ENCODE measurements around the gene SOSTDC1.
"Not testable (repeated sequence)": the region's sequence is repeated elsewhere in the genome, so short reads cannot be mapped to it uniquely, and the experiment has no call there.

Gene SOSTDC1, protein sequence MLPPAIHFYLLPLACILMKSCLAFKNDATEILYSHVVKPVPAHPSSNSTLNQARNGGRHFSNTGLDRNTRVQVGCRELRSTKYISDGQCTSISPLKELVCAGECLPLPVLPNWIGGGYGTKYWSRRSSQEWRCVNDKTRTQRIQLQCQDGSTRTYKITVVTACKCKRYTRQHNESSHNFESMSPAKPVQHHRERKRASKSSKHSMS

DNA sequence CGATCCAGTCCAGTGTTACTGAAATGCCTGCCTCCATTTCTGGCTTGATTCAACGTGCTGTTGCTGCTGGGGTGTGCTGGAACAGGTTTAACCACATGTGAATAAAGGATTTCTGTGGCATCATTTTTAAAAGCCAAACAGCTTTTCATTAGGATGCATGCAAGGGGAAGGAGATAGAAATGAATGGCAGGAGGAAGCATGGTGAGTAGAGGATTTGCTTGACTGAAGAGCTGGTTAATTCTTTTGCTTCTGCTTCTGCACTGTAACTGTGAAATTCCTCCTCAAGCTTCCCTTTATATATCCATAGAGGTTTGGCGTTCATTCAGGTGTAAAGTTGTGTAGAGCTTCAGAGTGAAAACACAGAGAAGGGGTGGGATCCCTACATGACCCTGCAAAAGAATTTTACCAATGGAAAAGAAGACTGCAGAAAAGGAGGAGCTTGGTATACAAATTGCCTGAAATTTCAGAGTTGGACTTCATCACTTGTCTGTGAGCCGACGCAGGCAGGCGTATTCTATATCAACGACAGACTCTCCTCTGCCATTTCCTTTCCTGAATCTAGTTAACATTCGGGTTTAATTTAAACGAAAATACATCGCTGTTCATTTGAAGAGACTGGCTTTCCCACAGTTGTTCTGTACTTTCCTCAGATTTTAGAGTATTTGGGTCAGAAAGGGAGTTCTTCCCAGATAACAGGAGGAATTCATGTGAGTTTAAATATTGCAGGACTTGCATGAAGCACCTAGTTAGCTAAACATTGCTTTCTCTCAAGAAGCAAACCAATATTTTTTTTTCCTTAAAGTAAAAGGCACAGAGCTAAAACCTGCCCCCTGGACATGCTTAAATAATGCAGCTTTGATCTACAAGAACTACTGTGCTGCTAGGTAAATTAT lies at the start of gene SOSTDC1:
SOSTDC1 (minus strand) TSS at position 270 of the 893 bp plus-strand sequence; CDS start at position 200, 70 bp downstream.
- no peak for DNase-seq

DNA sequence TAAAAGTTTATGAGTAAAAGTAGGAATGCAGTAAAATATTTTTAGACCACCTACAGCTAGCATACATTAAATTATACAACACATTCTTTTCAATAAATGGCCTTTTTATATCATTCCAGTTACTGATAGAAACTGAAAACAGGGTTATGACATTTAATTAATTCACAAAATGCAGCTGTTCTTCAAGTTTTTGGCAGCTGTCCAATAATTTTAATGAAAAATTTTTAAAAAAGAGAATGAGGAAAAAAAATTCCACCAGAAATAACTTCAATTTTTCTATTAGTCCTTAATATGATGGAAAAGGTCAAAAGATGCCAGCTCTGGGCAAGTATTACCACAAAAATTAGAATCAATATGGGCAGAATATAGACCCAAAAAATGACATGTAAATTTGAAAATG lies 49.2 kb upstream of the SOSTDC1 start:
- DNase-seq, result no peak

DNA sequence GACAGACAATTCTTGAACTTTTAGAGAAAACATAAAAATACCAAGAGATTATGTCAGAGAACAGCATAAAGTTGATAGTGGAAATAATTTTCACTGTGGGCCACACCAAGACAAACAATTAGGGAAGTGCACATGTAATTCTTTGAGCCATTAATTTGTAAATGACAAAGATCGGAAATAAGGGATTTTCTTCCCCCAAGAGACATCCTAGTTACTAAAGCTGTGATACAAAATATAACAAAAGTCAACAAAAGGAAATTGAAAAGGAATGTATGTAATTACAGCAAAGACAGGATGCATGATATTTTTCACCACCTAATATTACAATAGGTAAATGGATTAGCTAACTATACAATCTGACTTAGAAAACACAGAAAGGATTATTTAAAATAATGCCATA lies 48.7 kb upstream of the SOSTDC1 start:
- no peak for DNase-seq

DNA sequence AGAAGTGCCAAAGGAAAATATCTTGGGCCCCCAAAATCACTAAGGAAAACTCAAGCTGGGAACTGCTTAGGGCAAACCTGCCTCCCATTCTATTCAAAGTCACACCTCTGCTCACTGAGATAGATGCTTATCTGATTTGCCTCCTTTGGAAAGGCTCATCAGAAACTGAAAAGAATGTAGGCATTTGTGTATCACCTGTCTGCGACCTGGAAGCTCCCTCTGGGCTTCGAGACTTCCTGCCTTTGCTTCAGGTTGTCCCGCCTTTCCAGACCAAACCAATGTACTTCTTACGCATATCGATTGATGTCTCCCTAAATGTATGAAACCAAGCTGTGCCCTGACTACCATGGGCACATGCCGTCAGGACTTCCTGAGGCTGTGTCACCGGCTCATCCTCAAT lies 46.6 kb upstream of the SOSTDC1 start:
- no peak for DNase-seq

DNA sequence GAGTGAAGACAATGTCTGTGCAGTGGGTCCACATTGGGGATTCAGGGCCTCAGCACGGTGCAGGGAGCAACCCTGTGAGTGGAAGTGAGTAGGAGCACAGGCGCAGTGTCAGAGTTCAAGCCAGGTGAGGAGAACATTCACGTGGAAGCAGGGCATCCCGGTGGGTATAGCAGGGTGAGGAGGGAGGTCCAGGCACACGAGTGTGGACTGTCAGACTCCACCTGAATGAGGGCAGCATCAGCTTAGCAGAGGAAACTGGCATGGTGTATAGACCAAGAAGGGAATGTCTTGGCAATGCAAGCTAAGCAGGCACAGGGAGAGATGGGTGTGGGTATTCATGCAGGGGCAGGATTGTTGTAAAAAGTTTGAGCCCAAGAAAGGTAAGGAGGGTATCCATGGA lies 45.8 kb upstream of the SOSTDC1 start:
- no peak for DNase-seq

DNA sequence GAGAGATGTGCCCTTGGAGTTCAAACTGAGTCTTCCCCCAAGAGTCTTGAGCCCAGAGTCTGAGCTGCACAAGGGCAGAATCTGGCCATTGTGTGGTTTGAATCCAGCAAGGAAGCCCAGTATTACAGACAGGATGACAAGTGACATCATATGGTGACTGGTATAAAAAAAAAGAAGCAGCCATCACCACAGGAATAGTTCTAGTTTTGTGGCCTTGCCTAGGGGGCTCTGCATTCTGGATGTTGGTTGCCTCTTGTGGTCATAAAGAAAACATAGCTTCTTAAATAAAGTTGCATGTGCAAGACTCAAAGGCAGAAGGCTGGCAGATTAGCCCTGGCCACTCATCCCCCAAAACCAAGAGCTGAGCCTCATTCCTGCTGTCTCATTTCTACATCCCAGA lies 44.3 kb upstream of the SOSTDC1 start:
- no peak for DNase-seq

DNA sequence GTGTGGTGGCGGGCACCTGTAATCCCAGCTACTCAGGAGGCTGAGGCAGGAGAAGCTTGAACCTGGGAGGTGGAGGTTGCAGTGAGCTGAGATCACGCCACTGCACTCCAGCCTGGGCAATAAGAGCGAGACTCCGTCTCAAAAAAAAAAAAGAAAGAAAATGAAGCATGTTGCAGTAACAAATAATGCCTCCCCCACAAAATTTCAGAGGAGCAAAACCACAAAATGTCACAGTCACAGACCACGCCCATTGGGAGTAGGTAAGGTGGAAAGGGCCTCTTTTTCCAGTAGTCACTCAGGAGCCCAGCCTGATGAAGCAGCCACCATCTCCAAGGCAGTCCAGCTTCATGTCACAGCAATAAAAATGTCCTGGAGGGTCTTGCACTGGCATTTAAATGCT lies 40.9 kb upstream of the SOSTDC1 start:
- DNase-seq, result not testable (repeated sequence)

DNA sequence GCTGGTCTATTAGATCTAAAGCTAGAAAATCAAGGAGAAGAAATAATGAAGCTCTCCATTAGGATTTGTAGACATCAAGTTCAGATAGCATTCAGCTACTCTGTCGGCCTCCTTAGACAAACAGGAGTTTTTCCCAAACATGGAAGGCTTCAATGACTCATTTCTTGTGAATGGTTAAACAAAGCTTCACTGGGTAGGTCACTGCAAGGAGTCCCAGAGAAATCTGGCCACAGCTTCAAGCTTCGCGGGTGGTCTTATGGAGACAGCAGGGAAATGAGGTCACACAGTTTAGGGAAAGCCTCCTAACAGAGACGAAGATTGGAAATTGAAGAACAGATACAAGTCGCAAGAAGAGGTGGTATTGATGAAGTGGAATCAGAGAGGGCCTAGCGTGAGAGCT lies 38.5 kb upstream of the SOSTDC1 start:
- no peak for DNase-seq

DNA sequence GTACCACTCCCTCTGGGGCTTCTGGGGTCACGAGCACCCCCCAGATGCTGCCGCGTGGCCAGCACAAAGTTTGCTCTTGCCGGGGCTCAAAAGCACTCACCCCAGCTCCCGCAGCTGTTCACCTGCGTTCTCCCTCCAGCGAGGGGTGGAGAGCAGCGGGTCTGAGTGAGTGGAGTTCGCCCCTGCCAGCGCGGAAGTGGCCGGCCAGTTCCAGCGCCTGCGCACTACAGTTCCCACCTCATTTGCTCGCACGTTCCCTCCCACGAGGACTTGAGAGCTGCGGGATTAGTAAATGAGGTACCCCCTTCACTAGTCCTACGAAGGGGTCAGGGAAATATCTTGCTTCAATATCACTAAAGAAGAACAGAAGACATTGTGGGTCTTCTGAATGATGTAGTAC lies 36.8 kb upstream of the SOSTDC1 start:
- no peak for DNase-seq

DNA sequence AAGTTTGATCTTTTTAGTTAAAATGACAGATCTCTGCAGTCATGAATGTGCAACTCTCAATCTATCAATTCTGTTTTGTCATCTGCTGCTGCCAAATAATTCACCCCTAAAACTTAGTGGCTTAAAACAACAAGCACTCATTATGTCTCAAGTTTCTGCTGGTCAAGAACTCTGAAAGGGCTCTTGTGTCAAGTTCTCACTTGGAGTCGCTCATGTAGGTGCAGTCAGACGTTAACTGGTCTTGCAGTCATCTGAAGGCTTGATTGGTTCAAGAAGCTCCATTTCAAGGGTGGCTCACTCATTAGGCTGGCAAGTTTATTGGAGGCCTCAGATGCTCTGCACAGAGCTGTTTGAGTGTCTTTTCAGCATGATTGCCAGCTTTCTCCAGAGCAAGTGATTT lies 32.6 kb upstream of the SOSTDC1 start:
- DNase-seq, result no peak

DNA sequence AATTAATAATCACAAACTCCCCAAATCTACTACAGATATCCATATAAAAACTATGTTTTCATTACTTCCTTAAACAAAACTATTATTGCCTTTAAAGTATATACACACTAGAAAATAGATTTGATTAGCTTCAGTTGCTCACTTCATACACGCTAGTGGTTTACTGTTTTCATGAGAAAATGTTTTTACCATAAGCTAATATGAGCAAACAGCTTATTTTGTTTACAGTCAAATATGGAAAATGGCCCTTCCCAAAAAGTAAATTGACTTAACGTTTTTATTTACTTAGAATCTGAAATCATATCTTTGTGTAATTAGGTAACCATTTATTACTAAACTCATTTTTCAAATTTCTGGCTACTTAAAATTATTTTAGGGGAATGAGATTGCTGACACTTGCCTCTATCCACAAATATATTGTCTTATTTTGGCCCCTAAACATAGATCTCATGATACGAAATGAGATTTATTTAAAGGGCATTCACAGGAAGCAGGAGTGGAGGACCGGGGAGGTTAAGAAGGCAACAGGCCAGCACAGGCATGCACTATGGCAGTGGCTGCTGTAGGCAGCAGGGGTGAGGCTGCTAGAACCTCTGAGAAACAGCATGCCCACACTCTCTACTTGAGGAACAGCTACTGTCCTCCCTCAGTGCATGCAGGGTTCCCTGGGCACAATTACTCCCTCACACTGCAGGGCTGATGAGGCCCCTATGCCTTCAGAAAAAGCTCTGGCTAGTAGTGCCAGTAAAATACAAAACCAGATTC lies 29.6 kb upstream of the SOSTDC1 start:
- no peak for DNase-seq

DNA sequence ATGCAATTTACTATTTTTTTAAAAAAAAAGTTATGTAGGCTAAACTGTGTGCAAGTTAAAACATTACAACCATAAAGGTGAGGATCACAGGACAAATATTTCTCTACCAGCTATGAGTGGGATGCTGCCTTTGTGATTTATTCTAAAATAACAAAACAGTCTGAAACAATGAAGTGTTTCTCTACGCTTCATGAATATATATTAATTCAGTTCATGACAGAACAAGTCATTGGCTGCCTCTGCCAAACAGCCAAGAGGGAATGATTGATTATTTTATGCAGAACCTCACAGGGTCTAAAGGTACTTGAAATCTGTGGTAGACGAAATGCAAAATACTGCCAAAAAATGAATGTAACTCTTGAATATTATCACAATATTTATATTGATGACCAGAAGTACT lies 29.0 kb upstream of the SOSTDC1 start:
- DNase-seq, result no peak

DNA sequence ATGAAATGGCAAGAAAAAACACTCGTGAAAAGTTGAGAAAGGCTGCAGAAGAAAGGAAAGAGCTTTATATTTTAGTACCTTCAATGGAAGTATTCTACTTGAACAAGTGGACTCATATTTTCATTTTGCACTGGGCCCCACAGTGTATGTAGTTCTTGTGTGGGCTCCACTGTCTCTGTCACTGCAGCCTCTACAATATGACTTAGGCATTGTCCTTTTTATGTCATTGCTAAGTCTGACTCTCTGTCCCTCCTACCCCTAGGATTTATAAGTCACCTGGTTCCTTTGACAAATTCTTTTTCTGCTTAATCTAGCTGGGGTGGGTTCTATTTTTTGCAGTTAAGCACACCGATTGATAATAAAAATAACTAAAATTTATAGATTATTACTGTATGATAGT lies 27.7 kb upstream of the SOSTDC1 start:
- no peak for DNase-seq

DNA sequence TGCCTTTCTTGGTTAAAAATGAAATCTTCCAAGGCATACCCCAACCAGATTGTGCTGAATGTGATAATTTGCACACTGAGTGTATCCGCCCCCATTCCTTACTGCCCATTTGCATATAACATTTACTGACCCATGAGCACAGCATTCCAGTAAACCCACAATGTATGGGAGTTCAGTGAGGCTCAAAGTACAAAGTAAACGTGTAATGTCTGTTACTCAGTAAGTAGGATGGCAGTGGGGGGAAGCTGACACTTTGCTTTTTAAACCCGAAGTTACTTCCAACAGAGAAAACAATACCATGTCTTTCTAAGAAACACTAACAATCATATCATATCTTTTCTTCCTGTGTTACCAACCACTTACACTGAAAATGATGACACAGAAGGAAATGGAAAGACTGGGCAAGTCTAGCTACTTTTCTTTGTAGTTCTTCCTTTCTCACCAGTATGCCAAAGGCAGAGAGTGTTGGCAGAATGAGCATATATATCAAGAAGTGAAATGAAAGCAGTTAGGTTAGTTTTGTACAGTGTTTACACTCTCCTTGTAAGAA lies 27.1 kb upstream of the SOSTDC1 start:
- DNase-seq, result no peak

DNA sequence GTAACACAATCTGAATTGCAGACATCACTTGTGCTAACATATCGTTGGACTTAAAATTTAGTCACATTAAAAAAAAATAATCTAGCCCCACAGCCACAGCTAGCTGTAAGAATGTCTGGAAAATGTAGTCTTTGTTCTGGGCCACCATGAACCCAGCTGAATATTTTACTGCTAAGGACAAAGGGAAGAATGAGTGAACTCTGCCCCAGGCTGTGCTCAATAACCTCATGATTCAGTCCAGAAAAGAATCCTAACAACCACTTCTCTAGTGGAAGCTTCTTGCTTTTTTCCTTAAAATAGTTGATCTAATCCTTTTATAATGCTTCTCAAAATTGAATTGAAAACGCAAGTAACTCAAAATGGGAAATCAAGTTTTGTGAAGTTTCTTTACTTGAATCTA lies 25.6 kb upstream of the SOSTDC1 start:
- no peak for DNase-seq

DNA sequence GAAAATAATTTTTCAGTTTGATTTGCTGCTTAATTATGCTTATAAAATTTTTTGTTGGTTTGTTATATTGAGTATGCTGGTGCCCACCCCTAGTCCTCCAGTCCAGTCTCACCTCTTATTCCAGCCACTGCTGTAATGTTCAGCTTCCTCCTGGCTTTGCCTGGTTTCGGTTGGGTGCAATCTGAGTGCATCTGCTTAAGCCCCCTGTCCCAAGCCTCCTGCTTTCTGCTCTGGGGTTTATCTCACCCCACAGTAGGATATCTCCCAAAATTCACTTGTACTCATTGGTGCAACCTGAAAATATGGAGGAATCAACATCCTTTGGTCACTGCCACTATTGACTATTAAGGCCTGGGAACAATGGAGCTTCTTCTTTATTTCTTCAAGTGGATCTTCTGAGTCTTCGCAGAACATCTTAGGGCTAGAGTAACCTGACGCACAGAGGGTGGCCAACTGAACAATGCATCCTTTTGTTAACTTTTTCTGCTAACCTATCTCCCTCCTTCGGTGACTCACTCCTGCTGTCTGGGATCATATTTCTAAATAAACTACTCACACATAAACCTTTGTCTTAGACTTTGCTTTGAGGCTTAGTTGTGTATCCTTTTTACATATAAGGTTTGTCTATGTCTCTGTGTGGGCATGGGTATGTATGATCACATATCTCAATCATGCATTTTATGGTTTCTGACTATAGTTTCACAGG lies 19.1 kb upstream of the SOSTDC1 start:
- DNase-seq, result no peak

DNA sequence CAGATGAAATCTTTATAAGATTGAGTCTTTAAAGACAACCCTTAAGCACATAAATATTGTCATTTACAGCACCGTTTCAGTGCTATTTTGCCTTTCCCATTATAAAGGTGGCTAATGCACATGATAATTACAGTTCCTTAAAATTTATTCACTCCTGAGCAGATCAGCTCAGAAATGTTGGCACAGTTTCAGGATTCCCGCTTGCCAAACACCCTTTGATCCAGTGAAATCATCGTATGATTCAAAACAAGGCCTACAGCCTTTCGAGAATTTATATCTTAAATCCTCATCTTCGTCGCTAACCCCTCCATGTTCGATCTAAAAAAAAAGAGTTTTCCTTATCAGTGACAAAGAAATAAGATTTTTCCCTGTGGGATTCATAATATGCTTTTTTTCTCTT lies 14.1 kb upstream of the SOSTDC1 start:
- DNase-seq, result no peak

DNA sequence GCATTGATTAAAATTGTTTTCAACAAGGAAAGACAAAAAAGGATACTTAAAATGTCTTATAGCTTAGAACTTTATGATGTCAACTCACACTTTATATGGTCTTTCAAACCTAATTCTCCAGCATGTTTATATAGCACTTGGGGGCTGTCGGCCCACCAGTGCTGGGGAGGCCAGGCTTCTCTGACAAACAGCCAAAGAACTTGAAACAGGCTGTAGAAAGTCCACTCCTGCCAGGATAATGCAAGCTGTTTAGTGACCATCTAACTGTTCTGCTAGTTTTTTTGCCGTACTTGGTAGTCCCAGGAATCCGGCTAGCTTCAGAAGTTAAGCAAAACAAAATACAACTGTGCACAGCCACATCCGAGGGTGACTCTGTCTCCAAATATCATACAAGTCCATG lies 13.6 kb upstream of the SOSTDC1 start:
- DNase-seq, result no peak

DNA sequence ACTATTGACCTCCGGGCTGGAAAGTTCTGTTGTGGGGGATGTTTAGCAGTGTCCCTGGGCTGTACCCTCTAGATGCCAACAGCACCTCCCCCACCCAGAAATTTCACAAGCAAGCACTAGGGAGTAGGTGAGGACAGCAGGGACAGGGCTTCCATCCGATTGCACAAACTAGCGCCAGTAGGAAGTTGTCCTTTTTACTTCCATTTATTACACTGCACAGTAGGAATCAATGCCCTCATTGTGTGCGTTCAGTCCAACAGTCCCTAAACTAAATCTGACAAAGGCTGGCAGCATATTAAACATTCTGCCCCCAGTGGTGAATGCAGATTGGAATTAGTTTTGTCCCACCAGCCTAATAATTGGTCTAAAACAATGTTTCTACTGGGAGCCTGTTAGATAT lies 6.4 kb upstream of the SOSTDC1 start:
- no peak for DNase-seq

DNA sequence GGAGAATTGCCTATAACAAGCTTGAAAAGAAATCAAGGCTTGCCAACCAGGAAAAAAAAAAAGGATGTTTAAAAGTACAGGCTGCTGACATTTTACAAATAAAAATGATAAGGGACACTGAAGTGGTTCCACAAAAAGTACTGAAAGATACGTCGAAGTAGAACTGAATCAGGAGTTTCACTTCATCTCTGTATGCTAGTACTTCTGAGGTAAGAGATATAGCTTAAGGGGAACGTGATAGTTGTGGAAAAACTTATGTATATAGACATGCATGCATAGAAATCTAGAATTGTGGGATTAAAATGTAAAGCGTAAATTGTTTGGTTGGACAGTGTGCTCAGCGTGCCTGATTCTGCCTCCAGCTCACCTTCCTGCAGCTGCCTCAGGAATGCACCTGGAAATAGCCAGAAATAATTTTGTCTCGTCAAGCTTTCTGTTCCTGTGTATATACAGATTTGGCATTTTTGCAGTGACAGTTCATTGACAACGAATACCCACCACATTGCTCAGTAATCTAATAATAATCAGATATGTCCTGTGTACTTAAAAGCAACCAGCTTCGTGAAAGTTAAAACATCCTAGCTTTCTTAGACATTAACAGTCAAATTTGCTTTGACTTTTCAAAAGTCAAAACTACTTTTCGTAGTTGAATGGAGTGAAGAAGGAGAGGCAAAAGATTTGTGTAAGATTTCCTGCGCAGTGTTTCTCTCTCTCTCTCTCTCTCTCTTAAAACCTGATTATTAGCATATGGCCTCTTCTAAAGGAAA lies 1.4 kb downstream of the SOSTDC1 start:
- DNase-seq, result no peak

DNA sequence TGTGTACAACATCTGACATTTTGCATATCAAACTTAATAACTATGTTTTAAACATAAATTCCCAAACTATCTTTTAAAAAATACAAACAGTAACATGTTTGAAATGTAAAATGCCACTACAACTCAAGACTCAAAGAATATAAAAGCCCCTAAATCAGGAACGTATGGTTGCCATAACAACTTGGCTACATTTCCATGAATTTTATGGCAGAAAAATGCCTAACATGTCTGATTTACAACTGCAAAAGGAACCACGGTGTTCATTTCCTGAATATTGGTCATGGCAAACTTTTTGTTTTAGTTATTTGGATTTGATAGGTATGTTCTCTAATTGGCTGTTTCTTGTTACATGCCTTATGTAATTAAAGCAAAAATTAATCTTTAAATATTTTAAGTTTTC lies 2.0 kb downstream of the SOSTDC1 start:
- no peak for DNase-seq

DNA sequence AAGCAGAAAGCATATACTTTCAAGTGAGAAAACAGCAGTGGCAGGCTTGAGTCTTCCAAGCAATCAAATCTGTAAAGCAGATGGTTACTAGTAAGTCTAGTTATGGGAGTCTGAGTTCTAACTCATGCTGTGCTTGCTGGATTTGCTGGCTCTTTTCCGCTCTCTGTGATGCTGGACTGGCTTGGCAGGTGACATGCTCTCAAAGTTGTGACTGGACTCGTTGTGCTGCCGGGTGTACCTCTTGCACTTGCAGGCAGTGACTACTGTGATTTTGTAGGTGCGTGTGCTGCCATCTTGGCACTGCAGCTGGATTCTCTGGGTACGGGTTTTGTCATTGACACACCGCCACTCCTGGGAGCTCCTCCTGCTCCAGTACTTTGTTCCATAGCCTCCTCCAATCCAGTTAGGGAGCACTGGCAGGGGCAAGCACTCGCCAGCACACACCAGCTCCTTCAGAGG lies 3.1 kb downstream of the SOSTDC1 start:
- no peak for DNase-seq
